Measurements from ENCODE around the gene KLF11.

KLF11 gene

GRCh38 chr2:10043256-10043905, at the start of gene KLF11:
KLF11 (plus strand) TSS chr2:10043550; CDS start chr2:10043717, 167 bp downstream.
- H3K27ac ChIP-seq, result peak within 1 kb of the TSS; percentile 97
- TF ChIP-seq CTCF (IDR thresholded peaks at IDR 0.05) (no peak), ZFX (IDR thresholded peaks at IDR 0.05; ENCODE audit: borderline replicate concordance) (no peak)

DNA sequence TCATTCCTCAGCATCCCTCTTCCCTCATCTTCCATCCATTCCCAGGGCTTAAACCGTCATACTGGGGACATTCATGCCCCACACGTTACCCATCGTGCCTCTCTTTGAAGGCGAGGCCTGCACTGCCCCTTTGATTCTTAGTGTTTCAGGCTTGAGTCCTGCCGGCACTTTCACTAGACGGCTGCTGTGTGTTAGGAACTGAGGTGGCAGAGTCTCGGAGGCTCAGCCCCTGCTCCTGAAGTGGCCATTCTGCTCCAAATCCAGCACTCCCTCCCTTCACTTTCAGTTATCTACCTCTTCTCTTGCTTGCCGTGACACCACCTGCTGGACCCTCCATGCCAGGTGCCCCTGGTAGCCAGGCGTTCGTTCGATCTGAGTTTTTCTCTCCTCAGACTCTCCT, 48.9 kb upstream of the KLF11 start:
- H3K27ac ChIP-seq, result no peak overlapping the region
- no peak for TF ChIP-seq CTCF (IDR thresholded peaks at IDR 0.05)
- no peak for TF ChIP-seq ZFX (IDR thresholded peaks at IDR 0.05; ENCODE audit: borderline replicate concordance)

DNA sequence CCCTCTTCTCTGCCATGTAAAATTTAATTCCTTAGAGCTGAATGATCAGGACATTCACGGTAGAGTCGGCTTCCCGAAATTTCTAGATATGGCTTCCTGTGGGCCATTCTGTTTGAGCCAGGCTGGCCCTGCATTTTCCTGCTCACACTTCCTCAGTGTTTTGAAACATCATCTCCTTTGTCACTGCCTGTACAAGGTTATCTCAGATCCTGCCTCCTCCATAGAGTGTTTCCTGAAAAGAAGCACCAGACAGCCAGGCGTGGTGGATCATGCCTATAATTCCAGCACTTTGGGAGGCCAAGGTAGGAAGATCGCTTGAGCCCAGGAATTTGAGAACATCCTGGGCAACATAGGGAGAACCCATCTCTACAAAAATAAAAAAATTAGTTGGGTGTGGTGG, 48.3 kb upstream of the KLF11 start:
- TF ChIP-seq CTCF (IDR thresholded peaks at IDR 0.05), result no peak
- no peak for TF ChIP-seq ZFX (IDR thresholded peaks at IDR 0.05; ENCODE audit: borderline replicate concordance)
- no peak overlapping the region for H3K27ac ChIP-seq

DNA sequence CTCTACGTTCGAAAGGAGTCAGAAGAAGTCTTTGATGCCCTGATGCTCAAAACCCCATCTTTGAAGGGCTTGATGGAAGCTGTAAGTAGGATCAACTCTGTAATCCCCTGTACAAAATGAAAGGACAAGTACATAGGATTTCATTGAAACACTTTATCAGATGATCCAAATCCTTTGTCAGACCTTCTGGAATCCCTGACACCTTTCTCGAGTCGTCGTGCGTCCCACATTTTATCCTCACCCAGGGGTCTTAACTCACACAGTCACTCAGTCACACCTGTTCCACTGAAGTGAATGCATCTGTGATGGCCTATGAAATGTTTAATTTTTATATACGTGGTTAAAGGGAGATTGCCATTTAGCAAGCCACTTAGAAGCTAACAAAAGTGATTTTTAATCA, 47.0 kb upstream of the KLF11 start:
- no peak for TF ChIP-seq ZFX (IDR thresholded peaks at IDR 0.05; ENCODE audit: borderline replicate concordance)
- TF ChIP-seq CTCF (IDR thresholded peaks at IDR 0.05), result no peak
- H3K27ac ChIP-seq, result no peak overlapping the region

GRCh38 chr2:9997936-9998335, 45.4 kb upstream of the KLF11 start:
- TF ChIP-seq CTCF (IDR thresholded peaks at IDR 0.05), result no peak
- no peak for TF ChIP-seq ZFX (IDR thresholded peaks at IDR 0.05; ENCODE audit: borderline replicate concordance)
- no peak overlapping the region for H3K27ac ChIP-seq

DNA sequence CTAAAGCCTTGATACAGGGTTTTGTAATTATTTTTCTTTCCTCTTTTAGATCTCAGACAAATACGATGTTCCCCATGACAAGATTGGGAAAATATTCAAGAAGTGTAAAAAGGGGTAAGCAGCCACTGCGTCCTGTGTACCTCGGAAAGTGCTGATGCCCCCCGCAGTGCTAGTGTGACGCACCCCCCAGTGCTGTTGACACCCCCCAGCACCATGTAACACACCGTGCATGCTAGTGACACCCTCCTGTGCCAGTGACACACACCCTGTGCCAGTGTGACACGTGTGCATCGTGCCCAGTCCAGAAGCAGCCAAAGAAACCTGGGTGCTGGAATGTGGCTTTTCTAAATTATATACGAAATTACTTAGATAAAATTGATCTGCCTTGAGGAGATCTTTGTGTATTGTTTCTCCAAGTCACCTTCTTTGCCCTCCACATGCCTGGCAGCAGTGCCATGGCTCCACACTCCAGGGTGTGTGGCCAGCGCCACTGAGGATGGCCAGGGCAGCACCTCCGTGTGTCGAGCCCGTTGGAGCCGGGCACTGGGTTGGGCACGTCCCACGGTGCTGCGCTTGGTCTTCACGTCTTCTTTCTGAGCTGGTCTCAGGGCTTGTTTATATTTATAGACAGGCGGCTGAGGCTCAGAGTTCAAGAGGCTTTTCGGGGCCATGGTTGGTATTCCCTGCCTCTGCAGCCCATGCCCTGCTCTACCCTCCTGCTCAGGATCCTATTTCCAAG, 44.3 kb upstream of the KLF11 start:
- H3K27ac ChIP-seq, result no peak overlapping the region
- no peak for TF ChIP-seq CTCF (IDR thresholded peaks at IDR 0.05)
- TF ChIP-seq ZFX (IDR thresholded peaks at IDR 0.05; ENCODE audit: borderline replicate concordance), result no peak

GRCh38 chr2:9999693-10000092, 43.7 kb upstream of the KLF11 start:
- H3K27ac ChIP-seq, result no peak overlapping the region
- no peak for TF ChIP-seq ZFX (IDR thresholded peaks at IDR 0.05; ENCODE audit: borderline replicate concordance)
- TF ChIP-seq CTCF (IDR thresholded peaks at IDR 0.05), result no peak
